H1 (cell line): ENCODE results near the gene MYLIP. TPM values are rescaled to one million over a fixed set of nuclear protein-coding genes. Genes with fewer than 3 reads are reported as not detected.

ENCODE experiments used
- CTCF ChIA-PET: fragments of 300-600 bp; sonication (Branson Sonifier 250); formaldehyde crosslinking; loops from one replicate; lab custom pipeline; 2021; ENCODE audit not compliant: partially characterized antibody; lab: Charles Lee
- POLR2A ChIA-PET: fragments of 300-600 bp; sonication (Branson Sonifier 250); formaldehyde crosslinking; loops from one replicate; lab custom pipeline; 2021; ENCODE audit warnings: inconsistent platforms; ENCODE audit not compliant: partially characterized antibody; lab: Charles Lee
- DNase-seq, 2 experiments: peaks; one replicate each; pipeline versions ENCODE4 v3.0.0 to v3.0.0-alpha.2; 2010 to 2022; ENCODE audit warnings: low spot score in 2 of 2, low read depth in 1 of 2, mixed read lengths in 1 of 2
- FAIRE-seq: peaks from 2 replicates; lab custom pipeline; 2011; peaks lifted over from hg19 to GRCh38; lab: Jason Lieb, UNC
- H2AFZ ChIP-seq: 2 replicates; pipeline ENCODE4 v1.8.1; 2012; ENCODE audit warnings: low read length, inconsistent platforms
- H2AK5ac ChIP-seq: 2 replicates; pipeline ENCODE4 v1.6.1; 2013; ENCODE audit warnings: low read depth, low read length
- H2BK120ac ChIP-seq: replicated peaks from 2 replicates; pipeline ENCODE3; 2013; ENCODE audit warnings: low read depth, low read length, inconsistent platforms
- H2BK12ac ChIP-seq: 2 replicates; pipeline ENCODE4 v1.6.1; 2013; ENCODE audit warnings: low read depth, low read length
- H2BK15ac ChIP-seq: 2 replicates; pipeline ENCODE4 v1.6.1; 2013; ENCODE audit warnings: low read length
- H2BK20ac ChIP-seq: 2 replicates; pipeline ENCODE4 v1.6.1; 2013; ENCODE audit warnings: low read length
- H2BK5ac ChIP-seq: 2 replicates; pipeline ENCODE4 v1.6.1; 2013; ENCODE audit warnings: low read depth, low read length
- H3K14ac ChIP-seq: 2 replicates; pipeline ENCODE4 v1.6.1; 2013; ENCODE audit warnings: inconsistent platforms; ENCODE audit not compliant: insufficient read length
- H3K18ac ChIP-seq: 2 replicates; pipeline ENCODE4 v1.6.1; 2013; ENCODE audit warnings: low read length; ENCODE audit errors: extremely low read depth
- H3K23ac ChIP-seq: 2 replicates; pipeline ENCODE4 v1.6.1; 2013; ENCODE audit warnings: inconsistent platforms; ENCODE audit not compliant: insufficient read length
- H3K23me2 ChIP-seq: 2 replicates; pipeline ENCODE4 v1.6.1; 2013; ENCODE audit warnings: low read depth, low read length
- H3K27ac ChIP-seq: 2 replicates; pipeline ENCODE4 v1.6.1; 2011; ENCODE audit warnings: low read depth, low read length, inconsistent platforms
- H3K27me3 ChIP-seq, 4 experiments: replicated peaks in 1 of 4; 1 replicate in 1 of 4; 2 replicates in 3 of 4; pipeline versions ENCODE4 v1.6.1 to v1.8.1; 2011 to 2013; ENCODE audit warnings: low read length in 3 of 4, mild to moderate bottlenecking in 3 of 4, inconsistent platforms in 2 of 4, mixed read lengths in 2 of 4, moderate library complexity in 1 of 4; ENCODE audit not compliant: control insufficient read depth in 3 of 4, insufficient read depth in 3 of 4; ENCODE audit errors: extremely low read depth in 1 of 4
- H3K36me3 ChIP-seq, 4 experiments: 2 replicates each; pipeline versions ENCODE4 v1.6.1 to v1.8.1; 2011 to 2013; ENCODE audit warnings: mild to moderate bottlenecking in 4 of 4, low read length in 3 of 4, moderate library complexity in 2 of 4, control low read depth in 1 of 4, inconsistent platforms in 1 of 4; ENCODE audit not compliant: insufficient read depth in 4 of 4, control insufficient read depth in 2 of 4
- H3K4ac ChIP-seq: replicated peaks from 2 replicates; pipeline ENCODE3; 2013; ENCODE audit warnings: low read length, low read depth, mixed read lengths, inconsistent platforms; ENCODE audit not compliant: insufficient read length
- H3K4me1 ChIP-seq, 4 experiments: replicated peaks in 1 of 4; 1 replicate in 1 of 4; 2 replicates in 3 of 4; pipeline versions ENCODE4 v1.6.1 to v1.8.1; 2011 to 2013; ENCODE audit warnings: low read length in 3 of 4, inconsistent platforms in 2 of 4, mixed read lengths in 1 of 4; ENCODE audit not compliant: insufficient read depth in 4 of 4, control insufficient read depth in 3 of 4
- H3K4me2 ChIP-seq, 2 experiments: 2 replicates each; pipeline versions ENCODE4 v1.6.1 to v1.8.1; 2011 to 2013; ENCODE audit warnings: low read depth in 2 of 2, low read length in 2 of 2, control low read depth in 1 of 2, inconsistent platforms in 1 of 2, mild to moderate bottlenecking in 1 of 2; ENCODE audit not compliant: insufficient read depth in 1 of 2
- H3K4me3 ChIP-seq, 4 experiments: fragments of 200-600, 300-600 bp in 1 of 4; sonication (generic), shearing (Covaris generic), sonication (Bioruptor Twin) in 1 of 4; 2 replicates each; pipeline versions ENCODE4 v1.5.1 to v1.8.1; 2011 to 2016; ENCODE audit warnings: low read length in 4 of 4, low read depth in 3 of 4, control low read depth in 2 of 4, inconsistent platforms in 2 of 4, mild to moderate bottlenecking in 2 of 4, mixed read lengths in 1 of 4, moderate library complexity in 1 of 4; ENCODE audit not compliant: insufficient read depth in 2 of 4; ENCODE audit errors: extremely low read depth in 1 of 4
- H3K56ac ChIP-seq: replicated peaks from 2 replicates; pipeline ENCODE3; 2013; ENCODE audit warnings: low read depth, mild to moderate bottlenecking, mixed read lengths, low read length, inconsistent platforms; ENCODE audit not compliant: insufficient read length
- H3K79me1 ChIP-seq: 2 replicates; pipeline ENCODE4 v1.6.1; 2013; ENCODE audit warnings: low read depth, low read length, control low read depth
- H3K79me2 ChIP-seq, 2 experiments: 2 replicates each; pipeline versions ENCODE4 v1.6.1 to v1.8.1; 2012 to 2013; ENCODE audit warnings: low read length in 2 of 2, mild to moderate bottlenecking in 2 of 2, inconsistent platforms in 1 of 2; ENCODE audit not compliant: insufficient read depth in 2 of 2, control insufficient read depth in 1 of 2
- H3K9ac ChIP-seq, 4 experiments: replicated peaks in 1 of 4; 1 replicate in 1 of 4; 2 replicates in 3 of 4; pipeline versions ENCODE4 v1.6.1 to v1.8.1; 2011 to 2013; ENCODE audit warnings: low read depth in 3 of 4, low read length in 3 of 4, control low read depth in 2 of 4, mild to moderate bottlenecking in 2 of 4, moderate library complexity in 2 of 4, inconsistent platforms in 1 of 4; ENCODE audit errors: extremely low read depth in 1 of 4
- H3K9me3 ChIP-seq, 2 experiments: 2 replicates each; pipeline versions ENCODE4 v1.6.1 to v1.8.1; 2012 to 2013; ENCODE audit warnings: mild to moderate bottlenecking in 2 of 2, moderate library complexity in 2 of 2, control low read depth in 1 of 2, inconsistent platforms in 1 of 2, low read depth in 1 of 2, low read length in 1 of 2, mixed read lengths in 1 of 2; ENCODE audit not compliant: insufficient read depth in 2 of 2
- H4K20me1 ChIP-seq, 2 experiments: replicated peaks in 1 of 2; 2 replicates each; pipeline versions ENCODE3 to v1.8.1; 2011 to 2013; ENCODE audit warnings: inconsistent platforms in 2 of 2, low read length in 2 of 2, mild to moderate bottlenecking in 1 of 2; ENCODE audit not compliant: insufficient read depth in 2 of 2, control insufficient read depth in 1 of 2
- H4K5ac ChIP-seq: 2 replicates; pipeline ENCODE4 v1.6.1; 2013; ENCODE audit warnings: low read length, low read depth, mixed read lengths, inconsistent platforms; ENCODE audit not compliant: insufficient read length
- H4K8ac ChIP-seq: 2 replicates; pipeline ENCODE4 v1.8.0; 2013; ENCODE audit warnings: mild to moderate bottlenecking, moderate library complexity, low read length, inconsistent platforms; ENCODE audit not compliant: insufficient read depth; ENCODE audit errors: extremely low read depth
- H4K91ac ChIP-seq: replicated peaks from 2 replicates; pipeline ENCODE3; 2013; ENCODE audit warnings: low read length, mixed read lengths, inconsistent platforms; ENCODE audit not compliant: insufficient read length
- CBX5 ChIP-seq: fragments of 300-800, 300-1000 bp; sonication (generic); IDR thresholded peaks from 2 replicates; pipeline ENCODE4 v1.7.1; 2016; ENCODE audit warnings: antibody characterized with exemption, low read length, low read depth
- GTF2F1 ChIP-seq: IDR thresholded peaks from 2 replicates; pipeline ENCODE4 v1.6.1; 2012; ENCODE audit warnings: low read depth, low read length, improper control_type of control experiment, borderline replicate concordance
- HDAC2 ChIP-seq, 2 experiments: fragments of 300-600 bp in 1 of 2; sonication (generic) in 1 of 2; IDR thresholded peaks; 2 replicates each; pipeline ENCODE4 v1.6.1; 2011 to 2012; ENCODE audit warnings: low read depth in 2 of 2, low read length in 2 of 2, mild to moderate bottlenecking in 2 of 2, moderate library complexity in 2 of 2, borderline replicate concordance in 1 of 2, inconsistent platforms in 1 of 2
- JUND ChIP-seq: IDR thresholded peaks from 2 replicates; pipeline ENCODE4 v1.6.1; 2011; ENCODE audit warnings: mild to moderate bottlenecking, improper control_type of control experiment, low read length
- NANOG ChIP-seq: IDR thresholded peaks from 2 replicates; pipeline ENCODE4 v1.6.1; 2011; ENCODE audit warnings: low read length, low read depth, mild to moderate bottlenecking, inconsistent platforms; ENCODE audit not compliant: insufficient read depth, poor library complexity, severe bottlenecking
- PHF8 ChIP-seq: fragments of 200-600 bp; sonication (generic); conservative IDR thresholded peaks from 2 replicates; pipeline ENCODE4 v1.7.1; 2012; ENCODE audit warnings: low read depth, mild to moderate bottlenecking, inconsistent platforms, low read length, moderate library complexity
- POU5F1 ChIP-seq: IDR thresholded peaks from 2 replicates; pipeline ENCODE4 v1.6.1; 2011; ENCODE audit warnings: low read depth, mild to moderate bottlenecking, low read length, moderate library complexity
- RBBP5 ChIP-seq: IDR thresholded peaks from 2 replicates; pipeline ENCODE4 v1.7.1; 2012; ENCODE audit warnings: low read depth, mild to moderate bottlenecking, inconsistent platforms, low read length, moderate library complexity, borderline replicate concordance
- RXRA ChIP-seq: IDR thresholded peaks from 2 replicates; pipeline ENCODE4 v1.6.1; 2011; ENCODE audit warnings: low read depth, mild to moderate bottlenecking, low read length, moderate library complexity; ENCODE audit not compliant: insufficient read depth
- SP2 ChIP-seq: IDR thresholded peaks from 2 replicates; pipeline ENCODE4 v1.6.1; 2012; ENCODE audit warnings: mild to moderate bottlenecking, low read length, inconsistent platforms
- SP4 ChIP-seq: IDR thresholded peaks from 2 replicates; pipeline ENCODE4 v1.6.1; 2012; ENCODE audit warnings: low read length, inconsistent platforms
- TBP ChIP-seq: IDR thresholded peaks from 2 replicates; pipeline ENCODE4 v1.6.1; 2011; ENCODE audit warnings: low read depth, low read length, improper control_type of control experiment
- YY1 ChIP-seq: IDR thresholded peaks from 2 replicates; pipeline ENCODE4 v1.6.1; 2011; ENCODE audit warnings: low read depth, mild to moderate bottlenecking, low read length
- ZNF274 ChIP-seq: IDR thresholded peaks from 2 replicates; pipeline ENCODE4 v1.7.0; 2012; ENCODE audit warnings: low read length, borderline replicate concordance; ENCODE audit errors: extremely low read depth
- WGBS, 2 experiments: shearing (Covaris generic) in 1 of 2; methylation state at CpG; one replicate each; pipeline versions ENCODE4 v1.1.6 to v1.1.7; 2013 to 2015; ENCODE audit warnings: low lambda C conversion rate in 2 of 2, mixed read lengths in 2 of 2, inconsistent platforms in 1 of 2, low coverage in 1 of 2, missing lambda C conversion rate in 1 of 2; ENCODE audit not compliant: insufficient replicate concordance in 2 of 2, insufficient coverage in 1 of 2, insufficient read length in 1 of 2; ENCODE audit errors: extremely low coverage in 1 of 2, missing lambda C conversion rate in 1 of 2; 5-methylcytosine and 5-hydroxymethylcytosine counted together
- polyA plus RNA-seq, 7 experiments: library from polyadenylated mRNA; depleted of rRNA in 3 of 7; stranded (reverse) in 5 of 7; unstranded in 2 of 7; fragments of >200 nt in 5 of 7; fragments of 200-250 nt in 2 of 7; gene quantifications; 1 replicate in 5 of 7; 2 replicates in 1 of 7; 4 replicates in 1 of 7; pipeline versions ENCODE4 v1.2.1 to v1.2.3, GENCODE V29; 2011 to 2013; ENCODE audit warnings: missing spikeins in 2 of 7, mixed read lengths in 2 of 7
- total RNA-seq: library from RNA; stranded (reverse); fragmentation: NEBNext Ultra II Directional; extraction: Animal tissue kit (Norgen Biotek cat#: 25700); gene quantifications from 2 replicates; pipeline ENCODE4 v1.2.1, GENCODE V29; 2021

The MYLIP gene
- total and polyA plus RNA-seq, 2 of the 8 experiments (the other 6 are each of a cell fraction or from before 2014, with no cell fraction given), result 21.1 to 26.9 TPM

- WGBS, 2 experiments, result 85% methylated on average over 5 of the region's 5 CpGs; no CpG with 5 or more reads in 1 of the 2 experiments
- H3K14ac ChIP-seq, result no peak overlapping the region
- H2BK15ac ChIP-seq, result no peak overlapping the region
- H4K8ac ChIP-seq, result no peak overlapping the region
- no peak overlapping the region for H3K56ac ChIP-seq
- H2BK20ac ChIP-seq, result no peak overlapping the region
- no peaks in the 10 kb centered on the region for H3K36me3 ChIP-seq
- no peaks in the 10 kb centered on the region for H4K20me1 ChIP-seq
- H3K4me1 ChIP-seq, result no peaks in the 10 kb centered on the region
- H2AK5ac ChIP-seq, result no peak overlapping the region
- H3K27me3 ChIP-seq, result no peaks in the 10 kb centered on the region; a peak in 1 of 7 replicates
- no peaks in the 10 kb centered on the region for H3K79me1 ChIP-seq
- FAIRE-seq (no peak), DNase-seq (no peak)
- no peak overlapping the region for H2BK5ac ChIP-seq
- CTCF ChIA-PET, result interaction anchor here (1.0 to 1.8 kb wide), 2 partner anchors 18 to 471 kb away, joined by 3 to 13 read pairs; no protein-coding TSS in a partner anchor
- no peaks in the 10 kb centered on the region for H3K23me2 ChIP-seq
- POLR2A ChIA-PET, result interaction anchor here (1.2 to 1.8 kb wide), 2 partner anchors 32 to 35 kb away, joined by 3 to 4 read pairs; no protein-coding TSS in a partner anchor
- no peaks in the 10 kb centered on the region for H3K79me2 ChIP-seq
- no peak overlapping the region for H4K5ac ChIP-seq
- no peak overlapping the region for H3K27ac ChIP-seq
- no peaks in the 10 kb centered on the region for H3K9me3 ChIP-seq
- H3K4me2 ChIP-seq, result no peak overlapping the region
- no peak overlapping the region for H2BK12ac ChIP-seq
- H2AFZ ChIP-seq, result no peak overlapping the region
- H2BK120ac ChIP-seq, result no peak overlapping the region
- no peak overlapping the region for H3K4ac ChIP-seq
- H3K23ac ChIP-seq, result no peak overlapping the region
- no peak overlapping the region for H3K4me3 ChIP-seq
- H3K18ac ChIP-seq, result no peak overlapping the region
- H4K91ac ChIP-seq, result no peak overlapping the region
- H3K9ac ChIP-seq, result no peak overlapping the region
- no peak for TF ChIP-seq GTF2F1
- no peak for TF ChIP-seq ZNF274
- no peak for TF ChIP-seq CBX5
- no peak for TF ChIP-seq YY1
- no peak for TF ChIP-seq PHF8
- TF ChIP-seq RXRA, result no peak
- no peak for TF ChIP-seq RBBP5
- no peak for TF ChIP-seq POU5F1
- no peak for TF ChIP-seq TBP
- no peak for TF ChIP-seq JUND
- no peak for TF ChIP-seq SP2
- no peak for TF ChIP-seq HDAC2 (IDR thresholded peaks at IDR 0.05; ENCODE audit: borderline replicate concordance in 1 of 2, low read depth in 2 of 2, low read length in 2 of 2)
- TF ChIP-seq SP4, result no peak
- TF ChIP-seq NANOG, result no peak
These were observed 36.8 kb downstream of the MYLIP start for GRCh38 chr6:16165641-16166040.
